CD4-positive, alpha-beta T cell treated with Interleukin-15 for 1 hour (primary cell): Measurements from ENCODE around the gene GPR107.

Experiments
- DNase-seq: peaks from one replicate; pipeline ENCODE4 v3.0.0-alpha.2; 2020

The GPR107 gene

DNA sequence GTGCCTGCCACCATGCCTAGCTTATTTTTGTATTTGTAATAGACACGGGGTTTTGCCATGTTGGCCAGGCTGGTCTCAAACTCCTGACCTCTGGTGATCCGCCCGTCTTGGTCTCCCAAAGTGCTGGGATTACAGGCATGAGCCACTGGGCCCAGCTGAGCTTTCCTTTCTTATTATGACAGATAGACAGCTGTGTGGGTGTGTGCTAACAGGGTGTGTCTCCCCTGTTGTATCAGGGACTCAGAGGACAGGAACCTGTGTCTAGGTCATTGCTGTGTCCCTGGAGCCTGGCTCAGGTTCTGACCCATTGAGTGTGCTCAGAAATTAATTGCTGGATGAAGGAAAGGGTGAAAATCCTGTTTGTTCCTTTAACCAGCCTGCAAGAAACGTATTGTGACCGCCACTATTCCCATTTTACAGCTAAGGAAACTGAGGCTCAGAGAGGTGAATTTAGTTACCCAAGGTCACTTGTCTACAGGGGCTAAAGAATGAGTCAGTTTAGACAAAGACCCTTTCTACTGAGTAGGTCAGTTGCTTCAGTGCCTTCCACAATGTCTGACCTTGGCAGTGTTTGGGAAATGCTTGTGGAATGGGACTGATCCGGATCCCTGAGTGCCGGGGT is 135.3 kb downstream of the GPR107 start:
- no peak for DNase-seq
